Type B pancreatic cell (in vitro differentiated cells): ENCODE data around the gene DLG5. TPM values are rescaled to one million over a fixed set of nuclear protein-coding genes. Genes with fewer than 3 reads are reported as not detected.
"Not testable (repeated sequence)": the region's sequence is repeated elsewhere in the genome, so short reads cannot be mapped to it uniquely, and the experiment has no call there.

Experiments used
- DNase-seq: peaks from one replicate; pipeline ENCODE4 v3.0.0; 2021; ENCODE audit warnings: mixed read lengths; ENCODE audit not compliant: unreplicated experiment; ENCODE audit errors: extremely low spot score
- H3K27ac Mint-ChIP-seq: 2 replicates; pipeline ENCODE4 v1.8.0; 2021; ENCODE audit warnings: mild to moderate bottlenecking, mixed read lengths
- H3K27me3 Mint-ChIP-seq: 2 replicates; pipeline ENCODE4 v1.8.0; 2021; ENCODE audit warnings: mixed read lengths
- H3K36me3 Mint-ChIP-seq: 2 replicates; pipeline ENCODE4 v1.8.0; 2021; ENCODE audit warnings: mixed read lengths
- H3K4me1 Mint-ChIP-seq: one replicate; pipeline ENCODE4 v1.8.0; 2021; ENCODE audit warnings: mixed read lengths; ENCODE audit not compliant: unreplicated experiment
- H3K4me3 Mint-ChIP-seq: 2 replicates; pipeline ENCODE4 v1.8.0; 2021; ENCODE audit warnings: mild to moderate bottlenecking, mixed read lengths
- H3K9me3 Mint-ChIP-seq: 2 replicates; pipeline ENCODE4 v1.8.0; 2021; ENCODE audit warnings: mixed read lengths
- total RNA-seq: library from RNA; stranded (reverse); gene quantifications from 2 replicates; pipeline ENCODE4 v1.2.1, GENCODE V29; 2021; ENCODE audit warnings: low replicate concordance
- TF ChIP-seq, protein P1 (sequence below): fragments of 200-600 bp; sonication (generic); conservative IDR thresholded peaks from 2 replicates; pipeline ENCODE4 v1.5.0; 2021; ENCODE audit warnings: antibody characterized with exemption, mild to moderate bottlenecking

The DLG5 gene
- total RNA-seq, 1 donor from 2014 or later, result 80.0 TPM

DNA sequence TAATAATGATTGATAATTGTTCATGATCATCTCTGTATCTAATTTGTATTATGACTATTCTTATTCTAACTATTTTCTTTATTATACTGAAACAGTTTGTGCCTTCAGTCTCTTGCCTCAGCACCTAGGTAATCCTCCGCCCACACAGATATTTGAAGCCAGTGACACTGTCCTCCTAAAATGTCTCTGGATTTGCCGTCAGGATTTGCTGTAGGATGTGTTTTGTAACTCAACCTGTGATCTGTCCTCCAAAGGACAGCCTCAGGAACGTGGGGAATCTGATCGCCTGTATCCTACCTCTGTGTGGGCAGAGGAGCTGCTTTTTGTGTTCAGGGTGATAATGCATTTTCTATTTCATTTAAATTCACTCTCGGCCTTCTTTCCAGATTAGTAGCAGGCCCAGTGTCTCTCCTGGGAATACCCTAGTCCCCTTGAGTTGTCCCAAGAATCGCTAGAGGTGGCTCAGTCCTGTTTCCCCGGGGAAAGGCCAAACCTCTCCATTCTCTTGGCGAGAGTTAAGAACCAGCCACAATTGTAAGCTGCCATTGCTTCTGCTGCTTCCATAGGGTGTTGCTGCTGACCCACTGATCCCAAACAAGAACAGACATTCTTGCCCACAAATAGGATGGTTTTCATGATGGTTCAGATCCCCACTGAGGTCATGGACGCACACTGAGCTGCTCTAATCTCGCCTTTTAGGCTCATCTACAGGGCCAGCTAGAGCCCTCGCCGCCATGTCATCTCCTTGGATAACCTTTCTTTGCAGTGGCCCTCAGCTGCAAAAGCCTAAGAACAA, 152.7 kb downstream of the DLG5 start:
- Mint-ChIP-seq H3K4me3 (no peak overlapping the region), H3K27me3 (no peaks in the 10 kb centered on the region), H3K36me3 (peaks cover 16% of the 10 kb centered on the region), H3K4me1 (no peaks in the 10 kb centered on the region), H3K27ac (no peak overlapping the region), H3K9me3 (peaks cover 17% of the 10 kb centered on the region)
- no peak for DNase-seq
- TF ChIP-seq, protein P1, sequence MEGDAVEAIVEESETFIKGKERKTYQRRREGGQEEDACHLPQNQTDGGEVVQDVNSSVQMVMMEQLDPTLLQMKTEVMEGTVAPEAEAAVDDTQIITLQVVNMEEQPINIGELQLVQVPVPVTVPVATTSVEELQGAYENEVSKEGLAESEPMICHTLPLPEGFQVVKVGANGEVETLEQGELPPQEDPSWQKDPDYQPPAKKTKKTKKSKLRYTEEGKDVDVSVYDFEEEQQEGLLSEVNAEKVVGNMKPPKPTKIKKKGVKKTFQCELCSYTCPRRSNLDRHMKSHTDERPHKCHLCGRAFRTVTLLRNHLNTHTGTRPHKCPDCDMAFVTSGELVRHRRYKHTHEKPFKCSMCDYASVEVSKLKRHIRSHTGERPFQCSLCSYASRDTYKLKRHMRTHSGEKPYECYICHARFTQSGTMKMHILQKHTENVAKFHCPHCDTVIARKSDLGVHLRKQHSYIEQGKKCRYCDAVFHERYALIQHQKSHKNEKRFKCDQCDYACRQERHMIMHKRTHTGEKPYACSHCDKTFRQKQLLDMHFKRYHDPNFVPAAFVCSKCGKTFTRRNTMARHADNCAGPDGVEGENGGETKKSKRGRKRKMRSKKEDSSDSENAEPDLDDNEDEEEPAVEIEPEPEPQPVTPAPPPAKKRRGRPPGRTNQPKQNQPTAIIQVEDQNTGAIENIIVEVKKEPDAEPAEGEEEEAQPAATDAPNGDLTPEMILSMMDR, result no peak

DNA sequence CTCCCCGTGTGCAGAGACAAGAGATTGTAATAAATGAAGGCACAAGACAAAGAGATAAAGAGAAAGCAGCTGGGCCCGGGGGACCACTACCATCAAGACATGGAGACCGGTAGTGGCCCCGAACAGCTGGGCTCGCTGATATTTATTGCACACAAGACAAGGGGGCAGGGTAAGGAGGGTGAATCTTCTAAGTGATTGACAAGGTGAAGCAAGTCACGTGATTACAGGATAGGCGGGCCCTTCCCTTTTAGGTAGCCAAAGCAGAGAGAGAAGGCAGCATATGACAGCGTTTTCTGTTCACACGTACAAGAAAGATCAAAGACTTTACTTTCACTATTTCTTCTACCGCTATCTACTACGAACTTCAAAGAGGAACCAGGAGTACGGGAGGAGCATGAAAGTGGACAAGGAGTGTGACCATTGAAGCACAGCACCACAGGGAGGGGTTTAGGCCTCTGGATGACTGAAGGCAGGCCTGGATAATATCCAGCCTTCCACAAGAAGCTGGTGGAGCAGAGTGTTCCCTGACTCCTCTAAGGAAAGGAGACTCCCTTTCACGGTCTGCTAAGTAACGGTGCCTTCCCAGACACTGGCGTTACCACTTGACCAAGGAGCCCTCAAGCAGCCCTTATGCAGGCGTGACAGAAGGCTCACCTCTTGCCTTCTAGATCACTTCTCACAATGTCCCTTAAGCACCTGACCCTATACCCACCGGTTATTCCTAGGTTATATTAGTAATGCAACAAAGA, 153.5 kb downstream of the DLG5 start:
- peaks cover 13% of the 10 kb centered on the region for H3K36me3 Mint-ChIP-seq
- H3K27ac Mint-ChIP-seq, H3K4me1 Mint-ChIP-seq, DNase-seq, H3K4me3 Mint-ChIP-seq, H3K27me3 Mint-ChIP-seq: not testable (repeated sequence)
- peaks cover 13% of the 10 kb centered on the region for H3K9me3 Mint-ChIP-seq

DNA sequence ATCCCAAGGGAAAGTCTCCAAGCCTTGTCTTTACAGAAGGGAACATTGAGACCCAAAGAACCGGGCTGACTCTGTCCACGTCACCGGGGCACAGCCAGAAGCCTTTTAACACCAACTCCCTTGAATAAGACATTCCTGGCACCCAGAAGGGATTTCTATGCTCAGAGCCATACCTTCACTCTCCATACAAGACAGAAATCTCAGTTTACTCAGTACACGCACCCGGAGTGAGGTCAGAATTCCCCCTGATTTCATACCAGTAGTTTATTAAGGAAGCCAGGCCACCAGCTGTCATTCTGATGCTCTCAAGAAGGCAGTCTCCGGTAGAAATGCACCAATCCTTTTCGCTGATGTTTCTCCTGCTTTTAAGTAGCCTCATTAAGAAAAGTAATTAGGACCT, 154.7 kb downstream of the DLG5 start:
- Mint-ChIP-seq H3K27me3 (no peaks in the 10 kb centered on the region), H3K27ac (no peak overlapping the region), H3K36me3 (peaks cover 6% of the 10 kb centered on the region), H3K4me1 (no peaks in the 10 kb centered on the region), H3K9me3 (peaks cover 6% of the 10 kb centered on the region), H3K4me3 (no peak overlapping the region)
- TF ChIP-seq, protein P1, result no peak
- no peak for DNase-seq

DNA sequence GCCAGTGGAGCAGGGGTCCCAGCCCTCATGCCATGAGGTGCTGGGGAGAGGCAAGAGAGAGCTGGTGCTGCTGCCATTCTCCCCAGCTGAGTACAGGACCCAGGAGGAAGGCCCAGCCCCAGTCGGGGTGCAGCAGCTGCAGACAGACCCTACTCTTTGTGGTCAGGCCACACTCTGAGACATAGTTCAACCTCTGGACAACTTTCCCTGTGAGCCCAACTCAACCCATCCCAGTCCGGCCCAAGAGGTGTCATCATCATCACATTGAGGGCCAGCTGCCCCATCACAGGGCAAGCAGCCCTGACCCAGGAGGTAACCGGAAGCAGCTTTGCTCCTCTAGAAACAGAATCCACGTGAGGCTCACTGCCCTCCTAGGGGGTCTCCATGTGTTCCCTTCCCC, 155.1 kb downstream of the DLG5 start:
- H3K27ac Mint-ChIP-seq, result no peak overlapping the region
- no peak overlapping the region for H3K4me3 Mint-ChIP-seq
- no peak for DNase-seq
- no peaks in the 10 kb centered on the region for H3K4me1 Mint-ChIP-seq
- H3K36me3 Mint-ChIP-seq, result peaks cover 4% of the 10 kb centered on the region
- TF ChIP-seq, protein P1, result no peak
- H3K27me3 Mint-ChIP-seq, result no peaks in the 10 kb centered on the region
- H3K9me3 Mint-ChIP-seq, result peaks cover 4% of the 10 kb centered on the region

DNA sequence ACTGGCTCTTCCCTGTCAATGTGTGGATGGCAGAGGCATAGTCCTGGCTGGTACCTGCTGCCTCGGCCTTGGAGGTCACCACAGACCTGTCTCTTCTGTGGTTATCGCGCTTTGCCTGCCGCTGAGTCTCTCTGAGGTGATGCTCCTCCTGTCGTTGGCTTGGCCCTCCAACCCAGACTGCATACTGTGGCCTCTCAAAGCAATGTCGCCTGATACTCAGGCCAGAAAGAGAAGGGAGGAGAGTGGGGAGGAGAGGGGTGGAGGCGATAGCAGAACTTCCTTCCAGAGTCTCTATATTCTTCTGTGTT, 155.7 kb downstream of the DLG5 start:
- Mint-ChIP-seq H3K4me3 (no peak overlapping the region), H3K36me3 (no peaks in the 10 kb centered on the region), H3K27ac (no peak overlapping the region), H3K4me1 (no peaks in the 10 kb centered on the region), H3K9me3 (no peaks in the 10 kb centered on the region), H3K27me3 (no peaks in the 10 kb centered on the region)
- no peak for DNase-seq
- TF ChIP-seq, protein P1, result no peak
